GM18507 (cell line): ENCODE results near the gene RANBP17.
"Not testable (repeated sequence)": the region's sequence is repeated elsewhere in the genome, so short reads cannot be mapped to it uniquely, and the experiment has no call there.

Experiments used
- DNase-seq: peaks from one replicate; pipeline ENCODE4 v3.0.0; 2011; ENCODE audit warnings: low read depth; ENCODE audit not compliant: insufficient read length; ENCODE audit errors: extremely low spot score
- FAIRE-seq: peaks from 2 replicates; lab custom pipeline; 2011; peaks lifted over from hg19 to GRCh38; lab: Jason Lieb, UNC

RANBP17 gene

DNA sequence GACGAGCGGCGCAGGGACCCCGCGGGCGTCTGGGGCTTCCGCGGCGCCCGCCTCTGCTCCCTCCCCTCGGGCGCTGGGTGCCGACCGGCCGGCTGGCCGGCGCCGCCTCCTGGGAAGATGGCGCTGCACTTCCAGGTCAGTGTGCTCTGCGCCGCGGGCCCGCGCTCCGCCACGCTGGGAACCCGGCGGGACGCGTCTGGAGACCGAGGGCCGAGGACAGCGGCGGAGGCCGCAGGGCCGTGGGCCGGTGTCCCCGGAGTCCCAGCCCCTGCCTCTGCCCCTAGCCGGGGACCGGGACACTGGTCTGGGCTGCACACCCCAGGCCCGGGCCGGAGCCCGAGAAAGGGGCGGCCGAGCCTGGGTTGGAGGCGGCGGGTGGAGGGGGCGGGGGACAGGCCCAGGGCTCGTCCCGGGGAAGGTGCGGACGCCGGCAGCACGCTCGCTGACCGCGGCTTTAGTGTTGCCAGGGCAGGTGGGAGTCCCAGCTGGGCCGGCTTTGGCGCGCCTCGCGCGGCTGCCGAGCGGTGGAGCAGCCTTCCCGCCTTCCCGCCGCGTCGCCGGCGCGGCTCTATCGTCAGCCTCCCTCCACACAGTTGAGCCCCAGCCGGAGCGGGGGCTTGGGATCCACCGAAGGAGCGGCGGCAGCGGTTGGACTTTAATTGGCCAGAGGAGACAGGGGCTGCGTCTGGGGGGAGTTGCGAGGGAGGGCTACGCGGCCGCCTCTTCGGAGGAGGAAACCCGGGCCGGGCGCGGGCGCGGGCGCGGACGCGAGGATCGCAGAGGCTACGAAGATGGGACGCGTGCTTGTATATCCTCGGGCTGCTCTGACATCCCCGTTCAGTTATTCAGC is at the start of gene RANBP17:
TSS of gene RANBP17 (plus strand) at position 102 of the 850 bp plus-strand sequence.
- DNase-seq, result no peak
- FAIRE-seq, result no peak

DNA sequence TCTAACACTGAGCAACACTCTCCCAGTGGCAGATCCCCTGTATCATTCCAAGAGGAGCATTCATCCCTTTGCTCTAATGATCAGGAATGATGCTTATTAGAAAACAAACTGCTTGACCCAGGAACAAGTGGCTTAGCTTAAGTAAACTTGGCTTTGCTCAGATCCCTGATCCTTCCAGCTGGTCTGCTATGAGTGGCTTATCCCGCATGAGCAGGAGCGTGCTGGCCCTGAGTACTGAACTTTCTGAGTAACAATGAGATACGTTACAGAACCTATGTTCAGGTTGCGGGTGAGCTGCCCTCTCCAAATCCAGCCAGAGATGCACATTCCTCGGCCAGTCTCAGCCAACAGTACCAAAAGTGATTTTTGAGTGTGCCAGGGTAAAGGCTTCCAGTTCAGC is 48.6 kb upstream of the RANBP17 start:
- FAIRE-seq (no peak), DNase-seq (no peak)

DNA sequence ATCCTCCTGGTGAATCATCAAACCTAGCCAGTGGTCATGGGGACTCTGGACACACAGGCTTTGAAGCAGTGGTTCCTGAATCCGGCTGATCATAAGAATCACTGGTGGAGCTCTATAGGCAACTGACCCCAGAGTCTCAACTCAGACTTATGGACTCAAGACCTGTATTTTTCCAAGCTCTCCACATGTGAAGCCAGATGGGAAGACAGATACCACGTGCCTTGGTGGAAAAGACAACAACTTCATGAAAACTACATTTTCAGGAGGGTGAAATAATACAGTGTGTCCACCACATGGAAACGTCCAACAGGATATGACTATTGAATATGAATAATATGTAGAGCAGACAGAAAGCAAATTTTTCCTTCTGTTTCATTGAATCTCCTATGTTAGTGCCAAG is 44.6 kb upstream of the RANBP17 start:
- DNase-seq (no peak), FAIRE-seq (no peak)

DNA sequence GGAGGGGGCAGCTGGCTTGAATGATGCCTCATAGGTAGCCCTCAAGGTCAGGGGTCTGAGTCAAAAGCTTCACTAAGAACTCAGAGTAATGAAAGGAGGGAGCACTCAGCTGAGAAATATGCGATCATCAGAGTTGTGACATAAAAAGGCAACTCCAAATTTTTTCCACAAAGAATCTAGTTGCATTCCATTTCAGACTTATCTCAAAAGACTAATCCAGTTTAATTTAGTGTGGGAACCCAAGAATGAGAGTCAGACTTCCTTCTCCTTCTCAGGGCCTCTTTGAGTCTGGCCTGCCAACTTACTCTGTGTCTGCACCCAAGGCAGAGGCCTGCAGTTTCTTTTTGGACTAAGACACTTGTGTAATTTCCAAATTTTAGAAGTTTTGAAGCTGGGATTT is 43.6 kb upstream of the RANBP17 start:
- no peak for DNase-seq
- FAIRE-seq, result no peak

DNA sequence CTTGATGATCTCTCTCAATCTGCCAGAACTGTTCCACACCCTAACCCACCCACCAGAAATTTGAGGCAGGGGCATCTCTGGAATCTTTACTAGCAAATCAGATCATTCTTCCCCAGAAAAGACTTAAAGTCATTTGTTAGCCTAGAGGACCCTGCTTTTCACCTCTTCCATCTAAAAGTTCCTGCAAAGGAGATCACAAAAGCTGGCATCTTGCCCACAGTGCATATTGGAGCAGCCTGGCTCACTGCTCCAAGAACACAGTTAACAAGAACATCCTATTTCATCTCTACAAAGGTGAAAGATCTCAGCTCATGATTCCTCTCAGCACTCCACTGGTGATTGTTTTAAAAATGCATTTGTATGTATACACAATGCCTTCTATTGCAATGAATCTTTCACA is 42.0 kb upstream of the RANBP17 start:
- FAIRE-seq (no peak), DNase-seq (no peak)

DNA sequence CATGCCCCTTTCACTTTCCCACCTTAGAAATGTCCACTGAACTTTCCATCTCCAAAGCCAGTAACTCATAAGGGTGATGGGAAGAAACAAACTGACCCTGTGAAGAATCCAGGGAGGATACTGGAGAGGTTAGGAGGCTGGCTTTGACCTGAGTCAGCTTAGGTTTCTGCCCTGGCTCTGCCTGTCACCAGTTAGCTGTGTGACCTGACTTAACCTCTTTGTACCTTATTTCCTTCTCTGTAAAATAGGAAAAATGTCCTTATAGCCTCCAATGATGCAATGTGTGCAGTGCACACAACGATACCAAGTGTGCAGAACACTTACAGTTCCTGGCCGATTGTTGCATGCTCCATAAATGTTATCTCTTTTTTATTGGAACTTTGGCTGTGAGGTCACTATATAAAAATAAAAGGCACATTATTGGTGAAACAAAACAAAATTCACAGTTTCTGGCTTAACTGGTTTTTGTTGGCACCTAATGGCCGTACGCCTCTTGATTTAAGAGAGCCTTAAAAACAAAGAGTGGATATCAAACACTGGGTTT is 40.5 kb upstream of the RANBP17 start:
- DNase-seq (no peak), FAIRE-seq (no peak)

DNA sequence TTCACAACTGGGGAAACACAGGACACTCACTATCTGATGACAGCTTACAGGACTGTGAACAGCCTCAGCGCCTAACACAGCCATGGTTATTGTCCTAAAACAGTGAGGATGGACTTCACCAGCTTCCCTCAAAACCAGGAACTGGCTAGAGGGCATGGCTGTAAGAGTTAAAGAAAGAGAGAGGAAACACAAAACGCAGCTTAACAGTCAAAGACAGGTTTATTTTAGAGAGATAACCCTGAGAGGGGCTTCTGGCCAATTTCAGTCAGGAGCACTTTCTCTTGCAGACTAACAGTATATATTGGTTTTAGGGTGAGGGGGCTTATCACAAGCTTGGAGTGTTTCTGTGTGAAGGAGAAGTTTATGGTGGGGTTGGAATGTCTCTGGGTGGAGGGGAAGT is 35.7 kb upstream of the RANBP17 start:
- no peak for FAIRE-seq
- DNase-seq, result no peak

DNA sequence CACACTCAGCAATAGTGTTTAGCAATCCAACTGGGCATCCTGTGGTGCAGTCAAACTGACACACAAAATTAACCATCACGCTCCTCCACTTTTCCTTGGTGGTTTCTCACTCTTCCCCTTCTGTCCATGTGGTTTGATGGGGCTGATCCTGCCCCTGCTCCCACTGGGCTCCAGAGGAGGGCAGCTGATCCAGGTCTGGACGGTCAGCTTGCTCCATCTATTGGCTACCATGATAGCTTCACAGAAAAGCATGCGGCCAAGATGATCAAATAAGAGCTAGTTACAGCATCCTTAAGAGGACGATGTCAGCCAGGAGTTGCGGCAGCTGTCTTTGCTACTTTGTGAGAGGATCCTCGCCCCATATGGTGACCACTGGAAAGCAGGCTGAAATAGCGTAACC is 29.6 kb upstream of the RANBP17 start:
- DNase-seq (no peak), FAIRE-seq (no peak)

DNA sequence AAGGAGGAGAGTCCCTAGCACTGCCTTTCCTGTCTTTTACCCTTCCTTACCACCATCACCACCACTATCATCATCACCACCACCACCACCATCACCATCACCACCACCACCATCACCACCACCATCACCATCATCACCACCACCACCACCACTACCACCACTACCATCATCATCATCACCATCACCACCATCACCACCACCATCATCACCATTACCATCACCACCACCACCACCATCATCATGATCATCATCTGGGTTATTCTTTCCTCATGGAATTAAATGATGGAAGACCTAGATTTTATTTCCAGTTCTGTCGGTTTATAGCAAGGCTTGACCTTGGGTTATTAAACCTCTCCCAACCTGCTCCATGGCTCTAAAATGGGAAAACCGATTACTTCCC is 27.8 kb upstream of the RANBP17 start:
- FAIRE-seq, DNase-seq: not testable (repeated sequence)

DNA sequence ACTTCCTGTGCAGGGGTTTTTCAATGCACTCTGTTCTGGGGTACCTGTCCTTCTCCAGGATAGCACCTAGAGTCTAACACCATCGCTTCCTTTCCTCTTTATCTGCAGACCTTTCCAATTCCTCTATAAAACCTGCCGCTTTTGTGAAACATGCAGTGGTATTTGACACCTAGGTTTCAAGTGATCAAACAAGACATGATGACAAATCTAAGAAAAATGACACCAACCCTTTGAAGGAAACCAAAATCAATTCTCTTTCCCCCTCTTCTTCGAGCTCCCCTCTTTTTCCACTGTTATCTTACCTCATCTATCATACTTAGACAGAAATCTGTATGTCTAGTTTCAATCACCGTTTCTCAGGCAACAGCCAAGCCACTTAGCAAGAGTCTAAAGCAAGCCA is 25.6 kb upstream of the RANBP17 start:
- FAIRE-seq (no peak), DNase-seq (no peak)

DNA sequence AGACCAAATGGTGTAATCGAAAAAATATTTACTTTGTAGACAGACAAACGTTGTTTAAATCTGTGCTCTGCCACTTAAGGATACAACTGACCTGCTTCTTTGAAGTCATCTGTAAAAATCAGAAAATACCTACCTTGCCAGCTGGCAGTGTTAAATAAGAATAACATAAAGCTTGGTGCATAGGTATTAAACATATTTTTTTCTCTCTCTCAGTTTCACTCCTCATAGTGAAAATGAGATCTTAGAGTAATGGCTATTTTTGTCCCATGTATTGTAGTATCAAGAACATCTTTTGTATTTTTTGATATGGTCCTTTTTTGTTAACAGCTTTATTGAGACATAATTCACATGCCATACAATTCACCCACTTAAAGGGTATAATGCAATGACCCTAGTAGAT is 17.9 kb upstream of the RANBP17 start:
- DNase-seq (no peak), FAIRE-seq (no peak)

DNA sequence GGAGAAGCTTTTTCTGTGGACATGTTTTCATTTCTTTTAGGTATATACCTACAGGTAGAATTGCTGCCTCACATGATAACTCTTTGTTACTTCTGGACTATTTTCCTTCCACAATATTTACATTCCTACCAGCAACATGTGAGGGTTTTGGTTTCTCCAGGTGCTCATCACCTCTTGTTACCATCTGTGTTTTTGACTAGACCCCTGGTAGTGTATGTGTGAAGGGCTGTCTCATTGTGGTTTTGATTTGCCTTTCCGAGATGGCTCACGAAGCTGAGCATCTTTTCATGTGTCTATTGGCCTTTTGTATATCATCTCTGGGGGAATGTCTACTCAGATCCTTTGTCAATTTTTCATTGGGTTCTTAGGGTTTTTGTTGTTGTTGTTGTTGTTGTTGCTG is 17.2 kb upstream of the RANBP17 start:
- no peak for DNase-seq

DNA sequence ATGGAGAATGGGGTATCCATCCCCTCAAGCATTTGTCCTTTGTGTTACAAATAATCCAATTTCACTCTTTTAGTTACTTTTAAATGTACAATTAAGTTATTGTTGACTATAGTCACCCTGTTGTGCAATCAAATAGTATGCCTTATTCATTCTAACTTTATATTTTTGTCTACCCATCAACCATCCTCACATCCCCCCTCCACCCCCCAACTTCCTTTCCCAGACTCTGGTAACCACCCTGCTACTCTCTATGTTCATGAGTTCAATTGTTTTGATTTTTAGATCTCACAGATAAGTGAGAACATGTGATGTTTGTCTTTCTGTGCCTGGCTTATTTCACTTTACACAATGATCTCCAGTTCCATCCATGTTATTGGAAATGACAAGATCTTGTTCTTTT is 15.4 kb upstream of the RANBP17 start:
- FAIRE-seq (no peak), DNase-seq (no peak)

More for the DNA sequence above, 17.2 kb upstream of the RANBP17 start:
- no peak for FAIRE-seq

DNA sequence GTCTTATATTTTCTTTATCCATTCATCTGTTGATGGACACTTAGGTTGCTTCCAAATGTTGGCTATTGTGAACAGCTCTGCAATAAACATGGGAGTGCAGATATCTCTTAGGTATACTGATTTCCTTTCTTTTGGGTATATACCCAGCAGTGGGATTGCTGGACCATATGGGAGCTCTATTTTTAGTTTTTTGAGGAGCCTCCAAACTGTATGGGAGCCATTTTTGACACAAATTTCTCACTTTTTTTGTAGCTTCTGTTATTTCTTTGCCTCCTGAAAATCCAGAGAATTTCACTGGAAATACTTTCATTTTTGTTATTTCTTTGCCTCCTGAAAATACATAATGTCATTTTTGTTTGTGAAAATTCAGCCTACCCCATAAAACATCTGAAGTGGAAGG is 15.0 kb upstream of the RANBP17 start:
- FAIRE-seq, result no peak

DNA sequence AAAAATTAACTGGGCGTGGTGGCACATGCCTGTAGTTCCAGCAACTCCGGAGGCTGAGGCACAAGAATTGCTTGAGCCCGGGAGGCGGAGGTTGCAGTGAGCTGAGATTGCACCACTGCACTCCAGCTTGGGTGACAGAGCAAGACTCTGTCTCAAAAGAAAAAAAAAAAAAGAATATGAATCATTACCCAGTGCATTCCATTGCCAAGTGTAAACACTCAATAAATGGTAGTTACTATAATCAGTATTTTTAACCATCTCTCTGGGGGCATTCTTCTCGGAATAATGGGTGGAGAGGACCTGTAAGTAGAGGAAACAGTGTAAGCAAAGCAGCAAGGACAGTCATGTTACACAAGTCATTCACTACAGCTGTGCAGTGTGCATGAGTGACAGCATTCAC is 13.8 kb upstream of the RANBP17 start:
- no peak for DNase-seq

More for the DNA sequence above, 15.0 kb upstream of the RANBP17 start:
- DNase-seq, result no peak

DNA sequence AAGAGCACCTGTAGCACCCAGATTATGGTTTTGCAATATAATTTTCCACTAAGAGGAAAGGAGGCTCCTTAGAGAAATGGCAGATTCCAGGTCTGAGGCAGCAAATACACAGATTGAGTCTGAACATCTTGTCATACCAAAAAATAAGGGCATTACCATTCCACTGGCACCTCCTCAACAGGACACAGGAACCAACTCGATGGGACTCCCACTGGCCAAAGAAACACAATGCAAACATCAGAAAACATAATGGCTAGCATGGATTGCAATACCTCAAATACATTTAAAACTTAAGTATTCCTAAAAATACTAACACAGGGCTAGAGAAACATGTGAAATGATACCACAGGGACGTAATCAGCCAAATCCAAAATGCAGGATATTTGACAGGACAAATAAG is 12.4 kb upstream of the RANBP17 start:
- no peak for FAIRE-seq

More for the DNA sequence above, 13.8 kb upstream of the RANBP17 start:
- FAIRE-seq, result no peak

DNA sequence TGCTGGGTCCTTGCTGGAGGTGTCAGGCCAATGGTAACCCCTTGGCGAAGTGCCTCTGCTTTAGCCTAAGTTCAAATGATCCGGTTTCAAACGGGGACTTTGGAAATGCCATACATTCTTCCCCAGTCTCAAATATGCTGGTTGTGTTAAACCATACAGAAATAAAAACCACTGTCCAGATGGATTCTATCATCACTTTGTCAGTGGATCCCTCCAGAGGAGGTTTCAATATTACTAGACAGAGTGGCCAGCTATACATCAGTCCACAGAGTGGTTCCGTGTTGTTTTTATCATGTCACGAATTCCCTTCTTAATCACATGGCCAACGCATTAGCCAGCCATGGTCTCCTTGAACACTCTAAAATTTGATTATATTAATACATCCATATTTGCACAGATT is 7.3 kb upstream of the RANBP17 start:
- DNase-seq (no peak), FAIRE-seq (no peak)

More for the DNA sequence above, 12.4 kb upstream of the RANBP17 start:
- no peak for DNase-seq

DNA sequence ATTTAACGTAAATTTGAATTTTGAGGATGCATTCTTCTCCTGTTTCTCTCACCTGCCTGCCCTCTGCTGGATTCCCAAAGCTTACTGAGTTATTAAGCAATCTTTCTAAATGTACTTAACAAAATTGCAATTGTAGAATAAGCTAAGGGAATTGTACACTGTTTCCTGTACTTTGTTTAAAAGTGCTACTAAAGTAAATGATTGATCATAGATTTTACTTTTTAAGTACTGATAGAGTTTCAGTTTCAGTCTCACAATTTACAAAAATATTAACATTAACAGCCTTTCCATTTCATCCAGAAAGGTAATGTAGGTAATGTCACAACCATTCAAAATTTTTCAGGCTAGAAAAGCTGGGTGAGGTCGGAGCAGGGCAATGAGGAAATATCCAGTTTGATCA is 4.8 kb upstream of the RANBP17 start:
- FAIRE-seq, result peak; percentile 52
- DNase-seq, result no peak

DNA sequence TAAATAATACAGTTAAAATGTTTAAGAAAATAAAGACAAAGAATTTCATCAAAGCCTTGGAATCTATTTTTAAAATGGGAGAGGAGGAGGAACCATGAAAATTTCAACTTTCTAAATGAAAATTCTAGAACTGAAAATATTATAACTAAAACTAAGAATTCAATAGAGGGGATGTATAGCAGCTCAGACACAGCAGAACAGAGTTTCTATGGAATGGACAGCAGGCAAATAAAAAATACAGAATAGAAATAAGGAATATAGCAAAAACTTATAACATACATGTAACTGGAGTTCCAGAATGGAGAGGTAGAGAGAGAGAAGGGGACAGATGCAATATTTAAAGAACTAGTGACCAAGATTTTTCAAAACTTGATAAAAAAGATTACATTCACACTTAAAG is 1.4 kb upstream of the RANBP17 start:
- DNase-seq (no peak), FAIRE-seq (no peak)

DNA sequence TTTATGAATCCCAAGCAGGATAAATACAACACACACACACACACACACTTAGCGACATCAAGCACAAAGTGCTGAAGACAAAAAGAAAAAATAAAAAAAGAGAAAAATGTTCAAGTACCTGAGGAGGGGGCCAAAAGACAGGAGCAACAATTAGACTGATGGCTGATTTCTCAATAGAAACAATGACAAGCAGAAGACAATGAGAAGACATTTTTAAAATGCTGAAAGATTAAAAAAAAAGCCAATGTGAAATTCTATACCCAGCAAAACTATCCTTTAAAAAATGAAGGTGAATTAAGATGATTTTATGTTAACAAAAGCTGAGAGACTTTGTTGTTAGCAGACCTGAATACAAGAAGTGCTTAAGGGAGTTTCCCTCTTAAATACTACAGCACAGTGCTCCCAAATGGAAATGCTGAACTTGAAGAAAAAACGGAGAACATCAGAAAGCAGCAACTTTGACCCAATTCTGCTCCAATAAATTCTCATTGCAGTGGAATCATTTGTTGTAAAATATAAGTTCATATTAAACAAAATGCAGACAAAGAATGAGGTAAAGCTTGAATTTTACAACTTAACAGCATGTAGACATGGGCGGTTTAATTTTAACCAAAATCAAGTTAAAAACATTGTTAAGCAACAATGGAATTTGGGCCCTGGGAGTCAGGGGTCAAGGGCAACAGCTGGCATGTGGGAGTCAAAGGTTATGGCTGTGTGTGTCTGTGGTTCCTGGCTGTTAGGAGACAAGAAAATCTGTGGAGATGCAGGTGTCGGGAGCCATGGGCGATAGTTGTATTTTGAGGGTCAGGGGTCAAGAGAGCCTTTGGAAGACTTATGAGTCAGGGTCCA is 776 bp upstream of the RANBP17 start:
- no peak for FAIRE-seq
- DNase-seq, result no peak

DNA sequence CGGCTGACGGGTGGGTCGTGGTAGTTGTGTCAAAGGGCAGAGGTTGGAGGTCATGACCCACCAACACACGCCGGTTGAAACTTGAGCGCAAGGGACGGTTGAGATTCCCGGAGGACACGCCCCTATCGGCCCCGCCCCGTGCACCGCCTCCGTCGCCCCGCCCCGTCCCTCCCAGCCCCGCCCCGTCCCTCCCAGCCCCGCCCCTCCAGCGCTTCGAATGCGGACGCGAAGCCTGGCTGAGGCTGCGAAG is 226 bp upstream of the RANBP17 start:
- FAIRE-seq, result no peak

More for the DNA sequence above, 226 bp upstream of the RANBP17 start:
- no peak for DNase-seq
